ENCODE measurements around the gene SLC29A1. TPM values are rescaled to one million over a fixed set of nuclear protein-coding genes. Genes with fewer than 3 reads are reported as not detected.
"Not testable (repeated sequence)": the region's sequence is repeated elsewhere in the genome, so short reads cannot be mapped to it uniquely, and the experiment has no call there.

The SLC29A1 gene
- polyA plus RNA-seq, 1 donor, result 47.4 TPM

DNA sequence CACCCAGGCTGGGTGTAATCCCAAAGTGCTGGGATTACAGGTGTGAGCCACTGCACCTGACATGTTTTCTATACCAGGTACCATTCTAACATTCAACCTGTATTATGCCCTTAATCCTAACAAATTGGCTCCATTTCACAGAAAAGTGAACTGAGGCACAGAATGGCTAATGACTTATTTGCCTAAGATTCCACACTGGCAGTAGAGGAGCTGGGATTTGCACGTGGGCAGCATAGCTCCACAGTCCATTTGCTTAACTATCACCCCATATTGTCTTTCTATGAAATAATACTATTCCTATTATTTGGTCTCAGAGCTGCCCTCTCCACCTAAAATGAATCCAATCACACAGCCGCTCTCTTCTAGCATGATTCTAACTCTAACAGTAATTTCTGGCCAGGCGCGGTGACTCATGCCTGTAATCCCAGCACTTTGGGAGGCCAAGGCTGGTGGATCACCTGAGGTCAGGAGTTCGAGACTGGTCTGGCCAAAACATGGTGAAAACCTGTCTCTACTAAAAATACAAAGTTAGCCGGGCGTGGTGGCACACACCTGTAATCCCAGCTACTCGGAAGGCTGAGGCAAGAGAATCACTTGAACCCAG, 30.0 kb upstream of the SLC29A1 start:
- DNase-seq, result no peak
- H3K27me3 ChIP-seq (ENCODE audit: control insufficient read depth, insufficient read depth, low read length), result no peaks in the 10 kb centered on the region
- no peaks in the 10 kb centered on the region for H3K36me3 ChIP-seq (ENCODE audit: control insufficient read depth, insufficient read depth, low read length)
- H3K4me3 ChIP-seq (ENCODE audit: low read length), result no peak overlapping the region
- H3K9me3 ChIP-seq (ENCODE audit: control insufficient read depth, low read depth, low read length), result no peaks in the 10 kb centered on the region
- 86% methylated on average over 1 of the region's 8 CpGs for WGBS (ENCODE audit: insufficient coverage, low lambda C conversion rate)
- no peaks in the 10 kb centered on the region for H3K4me1 ChIP-seq (ENCODE audit: control insufficient read depth, insufficient read depth, low read length)
- H3K27ac ChIP-seq (ENCODE audit: low read length), result no peak overlapping the region

DNA sequence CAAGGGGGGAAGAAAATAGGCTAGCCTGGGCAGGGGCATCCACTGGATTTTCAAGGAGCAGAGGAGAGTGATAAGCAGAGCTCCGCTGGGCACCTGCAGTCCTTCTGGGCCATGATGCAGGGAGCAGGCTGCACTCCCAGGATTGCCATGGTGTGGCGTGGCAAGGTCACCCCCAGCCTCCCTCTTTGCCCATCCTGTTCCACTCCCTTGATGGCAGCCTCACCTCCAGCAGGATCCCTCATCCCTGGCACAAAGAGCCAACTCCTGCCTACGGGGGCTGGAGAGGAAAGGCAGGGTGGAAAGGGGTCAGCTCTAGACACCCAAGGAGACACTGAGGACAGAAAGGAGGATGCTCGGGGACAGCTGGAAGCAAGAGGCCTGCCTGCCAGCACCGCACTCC, 29.1 kb upstream of the SLC29A1 start:
- Histone ChIP-seq H3K27ac (ENCODE audit: low read length) (no peak overlapping the region), H3K4me1 (ENCODE audit: control insufficient read depth, insufficient read depth, low read length) (no peaks in the 10 kb centered on the region), H3K9me3 (ENCODE audit: control insufficient read depth, low read depth, low read length) (no peaks in the 10 kb centered on the region), H3K4me3 (ENCODE audit: low read length) (no peak overlapping the region), H3K27me3 (ENCODE audit: control insufficient read depth, insufficient read depth, low read length) (no peaks in the 10 kb centered on the region), H3K36me3 (ENCODE audit: control insufficient read depth, insufficient read depth, low read length) (no peaks in the 10 kb centered on the region)
- WGBS (ENCODE audit: insufficient coverage, low lambda C conversion rate), result no CpG with 5 or more reads among the region's 5 CpGs
- no peak for DNase-seq

DNA sequence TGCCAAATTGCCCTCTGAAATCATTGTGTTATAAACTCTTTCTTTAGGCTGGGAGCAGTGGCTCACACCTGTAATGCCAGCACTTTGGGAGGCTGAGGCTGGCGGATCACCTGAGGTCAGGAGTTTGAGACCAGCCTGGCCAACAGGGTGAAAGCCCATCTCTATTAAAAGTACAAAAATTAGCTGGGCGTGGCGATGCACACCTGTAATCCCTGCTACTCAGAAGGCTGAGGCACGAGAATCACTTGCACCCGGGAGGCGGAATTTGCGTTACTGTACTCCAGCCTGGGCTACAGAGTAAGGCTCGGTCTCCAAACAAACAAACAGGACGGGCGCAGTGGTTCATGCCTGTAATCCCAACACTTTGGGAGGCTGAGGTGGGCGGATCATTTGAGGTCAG, 27.0 kb upstream of the SLC29A1 start:
- DNase-seq; H3K4me1 ChIP-seq (ENCODE audit: control insufficient read depth, insufficient read depth, low read length); H3K4me3 ChIP-seq (ENCODE audit: low read length); H3K9me3 ChIP-seq (ENCODE audit: control insufficient read depth, low read depth, low read length); H3K36me3 ChIP-seq (ENCODE audit: control insufficient read depth, insufficient read depth, low read length); H3K27me3 ChIP-seq (ENCODE audit: control insufficient read depth, insufficient read depth, low read length); H3K27ac ChIP-seq (ENCODE audit: low read length): not testable (repeated sequence)
- 80% methylated on average over 1 of the region's 11 CpGs for WGBS (ENCODE audit: insufficient coverage, low lambda C conversion rate)

DNA sequence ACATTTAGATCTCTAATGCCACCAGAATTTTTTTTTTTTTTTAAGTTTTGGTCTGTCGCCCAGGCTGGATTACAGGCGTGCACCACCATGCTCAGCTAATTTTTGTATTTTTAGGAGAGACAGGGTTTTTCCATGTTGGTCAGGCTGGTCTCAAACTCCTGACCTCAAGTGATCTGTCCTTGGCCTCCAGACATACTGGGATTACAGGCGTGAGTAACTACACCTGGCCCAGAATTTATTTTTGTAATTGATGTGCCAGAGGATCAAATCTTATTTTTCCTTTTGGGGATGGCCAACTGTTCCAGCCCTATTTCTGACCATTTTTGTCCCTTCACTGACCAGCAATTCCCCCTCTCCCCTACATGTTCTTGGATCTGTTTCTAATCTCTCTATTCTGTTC, 24.7 kb upstream of the SLC29A1 start:
- no CpG with 5 or more reads among the region's 3 CpGs for WGBS (ENCODE audit: insufficient coverage, low lambda C conversion rate)
- DNase-seq, result no peak
- H3K9me3 ChIP-seq (ENCODE audit: control insufficient read depth, low read depth, low read length), result no peaks in the 10 kb centered on the region

DNA sequence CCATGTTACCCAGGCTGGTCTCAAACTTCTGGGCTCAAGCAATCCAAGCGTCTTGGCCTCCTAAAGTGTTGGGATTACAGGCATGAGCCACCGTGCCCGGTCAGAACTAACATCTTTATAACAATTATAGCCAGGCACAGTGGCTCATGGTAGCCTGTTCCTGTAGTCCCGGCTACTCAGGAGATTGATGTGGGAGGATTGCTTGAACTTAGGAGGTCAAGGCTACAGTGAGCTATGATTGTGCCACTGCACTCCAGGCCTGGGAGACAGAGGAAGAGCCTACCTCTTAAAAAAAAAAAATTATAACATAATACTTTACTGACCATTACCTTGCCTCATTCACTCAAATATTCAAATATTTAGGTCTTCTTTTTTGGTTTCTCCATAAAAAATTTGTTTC, 23.5 kb upstream of the SLC29A1 start:
- Histone ChIP-seq H3K27me3 (ENCODE audit: control insufficient read depth, insufficient read depth, low read length) (no peaks in the 10 kb centered on the region), H3K4me3 (ENCODE audit: low read length) (no peak overlapping the region), H3K4me1 (ENCODE audit: control insufficient read depth, insufficient read depth, low read length) (peaks cover 20% of the 10 kb centered on the region), H3K27ac (ENCODE audit: low read length) (no peak overlapping the region), H3K36me3 (ENCODE audit: control insufficient read depth, insufficient read depth, low read length) (no peaks in the 10 kb centered on the region), H3K9me3 (ENCODE audit: control insufficient read depth, low read depth, low read length) (no peaks in the 10 kb centered on the region)
- no peak for DNase-seq
- no CpG with 5 or more reads among the region's 4 CpGs for WGBS (ENCODE audit: insufficient coverage, low lambda C conversion rate)

More for the DNA sequence above, 24.7 kb upstream of the SLC29A1 start:
- H3K36me3 ChIP-seq (ENCODE audit: control insufficient read depth, insufficient read depth, low read length), result no peaks in the 10 kb centered on the region
- peaks cover 20% of the 10 kb centered on the region for H3K4me1 ChIP-seq (ENCODE audit: control insufficient read depth, insufficient read depth, low read length)
- H3K27me3 ChIP-seq (ENCODE audit: control insufficient read depth, insufficient read depth, low read length), result no peaks in the 10 kb centered on the region
- H3K27ac ChIP-seq (ENCODE audit: low read length), result no peak overlapping the region
- no peak overlapping the region for H3K4me3 ChIP-seq (ENCODE audit: low read length)

DNA sequence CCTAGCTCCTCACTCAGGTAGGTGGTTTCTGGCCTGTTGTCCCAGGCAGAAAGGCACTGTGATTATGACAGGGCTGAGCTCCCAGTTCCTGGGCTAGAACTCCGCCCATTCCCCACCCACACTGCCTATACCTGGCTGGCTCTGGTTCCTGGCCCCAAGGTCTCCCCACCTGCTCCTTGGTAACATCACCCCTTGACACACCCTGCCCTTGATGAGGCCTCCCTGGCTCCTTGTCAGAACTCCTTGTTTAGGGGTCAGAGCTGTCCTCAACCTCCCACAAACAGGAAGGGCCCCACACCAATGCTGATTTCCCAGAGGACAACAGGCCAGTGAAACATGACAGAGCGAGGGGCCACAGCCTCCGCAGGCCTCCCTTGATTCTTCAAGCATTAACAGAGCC, 22.2 kb upstream of the SLC29A1 start:
- no CpG with 5 or more reads among the region's 3 CpGs for WGBS (ENCODE audit: insufficient coverage, low lambda C conversion rate)
- Histone ChIP-seq H3K4me1 (ENCODE audit: control insufficient read depth, insufficient read depth, low read length) (peaks cover 20% of the 10 kb centered on the region), H3K4me3 (ENCODE audit: low read length) (no peak overlapping the region), H3K36me3 (ENCODE audit: control insufficient read depth, insufficient read depth, low read length) (no peaks in the 10 kb centered on the region), H3K27ac (ENCODE audit: low read length) (peak overlapping the region; percentile 34), H3K27me3 (ENCODE audit: control insufficient read depth, insufficient read depth, low read length) (no peaks in the 10 kb centered on the region), H3K9me3 (ENCODE audit: control insufficient read depth, low read depth, low read length) (no peaks in the 10 kb centered on the region)
- DNase-seq, result peak; percentile 79 to 91

DNA sequence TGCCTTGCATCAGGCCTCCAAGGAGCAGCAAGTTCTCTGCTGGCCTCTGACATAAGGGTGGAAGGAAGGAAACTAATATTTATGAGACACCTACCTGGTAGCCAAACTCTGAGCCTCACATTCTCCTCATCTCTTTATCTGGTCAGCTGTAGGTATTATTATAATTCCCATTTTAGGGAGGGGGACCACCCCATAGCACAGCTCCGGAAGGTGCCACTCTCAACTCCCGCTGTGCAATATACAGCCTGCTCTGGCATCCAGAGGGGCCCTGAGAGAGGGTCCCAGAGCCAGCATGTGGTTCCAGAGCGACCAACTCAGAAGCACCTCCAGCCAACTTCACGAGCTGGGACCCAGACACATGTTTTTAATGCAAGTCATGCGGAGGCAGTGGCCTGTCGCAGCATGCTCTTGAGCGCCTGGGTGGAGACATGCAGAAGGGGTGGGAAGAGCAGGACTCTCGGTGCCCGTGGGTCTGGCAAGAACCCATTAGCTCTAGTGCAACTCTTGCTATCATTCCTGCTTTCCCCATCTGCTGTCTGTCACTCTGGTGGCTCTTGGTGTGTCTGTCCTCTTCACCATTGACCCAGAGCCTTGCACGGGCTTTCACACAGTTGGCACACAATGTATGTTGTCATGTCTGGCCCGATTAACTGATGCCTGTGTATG, 21.6 kb upstream of the SLC29A1 start:
- H3K4me1 ChIP-seq (ENCODE audit: control insufficient read depth, insufficient read depth, low read length), result peaks cover 20% of the 10 kb centered on the region
- H3K4me3 ChIP-seq (ENCODE audit: low read length), result no peak overlapping the region
- no CpG with 5 or more reads among the region's 11 CpGs for WGBS (ENCODE audit: insufficient coverage, low lambda C conversion rate)
- no peak overlapping the region for H3K27ac ChIP-seq (ENCODE audit: low read length)
- no peaks in the 10 kb centered on the region for H3K27me3 ChIP-seq (ENCODE audit: control insufficient read depth, insufficient read depth, low read length)
- H3K36me3 ChIP-seq (ENCODE audit: control insufficient read depth, insufficient read depth, low read length), result no peaks in the 10 kb centered on the region
- no peak for DNase-seq
- H3K9me3 ChIP-seq (ENCODE audit: control insufficient read depth, low read depth, low read length), result no peaks in the 10 kb centered on the region

DNA sequence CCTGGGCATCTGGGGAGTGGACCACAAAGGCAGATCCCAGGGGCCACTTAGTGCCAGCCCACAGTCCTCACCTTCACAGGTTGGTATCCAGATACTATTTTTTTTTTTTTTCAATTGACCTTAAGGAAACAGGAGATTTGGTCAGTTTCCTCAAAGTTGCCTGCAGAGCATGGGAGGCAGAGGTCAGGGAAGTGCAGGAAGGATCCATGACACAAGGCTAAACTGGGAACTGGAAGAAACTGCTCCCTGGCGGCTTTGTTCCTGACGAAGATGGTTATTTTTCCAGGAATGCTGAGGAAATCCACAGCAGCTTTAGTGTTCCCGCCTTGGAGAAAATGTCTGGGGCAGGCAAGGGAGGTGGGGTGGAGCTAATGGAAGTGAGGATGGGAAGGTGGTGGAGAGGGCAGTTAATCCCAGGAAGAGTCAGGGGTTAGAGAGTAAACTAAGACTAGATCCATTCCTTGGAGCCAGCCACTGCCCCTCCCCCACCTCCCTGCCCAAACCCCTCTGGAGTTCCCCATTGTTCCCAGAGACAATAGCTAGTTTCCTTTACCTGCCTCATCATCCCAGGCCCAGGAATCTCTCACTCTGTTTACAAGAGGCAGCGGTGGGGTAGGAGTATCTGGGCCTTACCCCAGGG, 20.9 kb upstream of the SLC29A1 start:
- H3K27ac ChIP-seq (ENCODE audit: low read length), result no peak overlapping the region
- no CpG with 5 or more reads among the region's 4 CpGs for WGBS (ENCODE audit: insufficient coverage, low lambda C conversion rate)
- no peak for DNase-seq

DNA sequence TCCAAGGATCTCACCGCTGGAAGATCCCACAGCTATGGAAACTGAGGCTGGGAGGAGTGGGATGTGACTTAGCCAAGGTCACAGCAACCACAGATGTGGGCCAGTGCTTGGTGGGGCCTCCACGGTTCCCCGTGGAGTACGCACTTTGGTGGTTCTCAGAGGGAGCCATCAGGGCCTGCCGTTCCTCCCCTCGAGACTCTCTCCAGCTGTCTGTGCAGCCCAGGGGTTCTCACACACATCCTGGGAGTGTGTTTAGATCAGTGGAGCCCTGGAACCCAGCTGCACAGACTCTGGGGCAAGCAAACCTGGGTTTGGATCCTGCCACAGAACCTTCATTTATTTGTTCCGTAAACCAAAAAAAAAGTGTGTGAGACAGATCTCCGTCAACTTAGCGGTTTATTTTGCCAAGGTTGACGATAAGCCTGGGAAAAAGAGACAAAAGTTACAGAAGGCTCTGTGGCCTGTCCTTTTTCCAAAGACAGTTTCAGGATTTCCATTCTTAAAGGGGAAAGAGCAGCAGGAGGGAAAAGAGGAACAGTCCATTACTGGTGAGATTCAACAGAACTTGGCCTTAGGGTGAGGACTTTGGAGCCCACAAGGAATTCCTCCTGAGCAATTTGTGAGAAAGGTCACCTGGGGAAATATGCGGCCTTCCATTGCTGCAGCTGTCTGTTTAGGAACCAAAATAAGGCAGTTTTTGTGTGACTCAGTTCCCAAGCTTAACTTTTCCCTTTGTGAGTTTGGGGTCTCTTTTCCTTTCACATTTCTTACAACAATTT, 20.2 kb upstream of the SLC29A1 start:
- DNase-seq, result peak; percentile 46 to 70
- no CpG with 5 or more reads among the region's 11 CpGs for WGBS (ENCODE audit: insufficient coverage, low lambda C conversion rate)
- H3K27ac ChIP-seq (ENCODE audit: low read length), result no peak overlapping the region
- H3K27me3 ChIP-seq (ENCODE audit: control insufficient read depth, insufficient read depth, low read length), result no peaks in the 10 kb centered on the region
- peaks cover 20% of the 10 kb centered on the region for H3K4me1 ChIP-seq (ENCODE audit: control insufficient read depth, insufficient read depth, low read length)
- H3K4me3 ChIP-seq (ENCODE audit: low read length), result no peak overlapping the region
- H3K9me3 ChIP-seq (ENCODE audit: control insufficient read depth, low read depth, low read length), result no peaks in the 10 kb centered on the region
- no peaks in the 10 kb centered on the region for H3K36me3 ChIP-seq (ENCODE audit: control insufficient read depth, insufficient read depth, low read length)

More for the DNA sequence above, 20.9 kb upstream of the SLC29A1 start:
- Histone ChIP-seq H3K4me3 (ENCODE audit: low read length) (no peak overlapping the region), H3K27me3 (ENCODE audit: control insufficient read depth, insufficient read depth, low read length) (no peaks in the 10 kb centered on the region), H3K4me1 (ENCODE audit: control insufficient read depth, insufficient read depth, low read length) (peaks cover 20% of the 10 kb centered on the region), H3K36me3 (ENCODE audit: control insufficient read depth, insufficient read depth, low read length) (no peaks in the 10 kb centered on the region), H3K9me3 (ENCODE audit: control insufficient read depth, low read depth, low read length) (no peaks in the 10 kb centered on the region)

DNA sequence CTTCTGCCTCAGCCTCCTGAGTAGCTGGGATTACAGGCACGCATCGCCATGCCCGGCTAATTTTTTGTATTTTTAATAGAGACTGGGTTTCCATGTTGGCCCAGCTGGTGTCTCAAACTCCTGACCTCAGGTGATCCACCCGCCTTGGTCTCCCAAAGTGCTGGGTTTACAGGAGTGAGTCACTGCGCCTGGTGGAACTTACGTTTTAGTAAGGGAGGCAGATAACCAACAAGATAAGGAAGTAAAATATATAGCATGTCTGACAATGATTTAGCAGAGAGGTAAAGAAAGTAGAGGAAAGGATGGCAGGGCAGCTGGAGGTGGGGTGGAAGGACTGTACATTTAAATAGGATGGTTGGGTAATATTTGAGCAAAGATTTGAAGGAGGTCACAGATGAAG, 19.4 kb upstream of the SLC29A1 start:
- WGBS (ENCODE audit: insufficient coverage, low lambda C conversion rate), result no CpG with 5 or more reads among the region's 6 CpGs
- H3K27ac ChIP-seq (ENCODE audit: low read length), result no peak overlapping the region
- DNase-seq, result no peak

More for the DNA sequence above, 19.4 kb upstream of the SLC29A1 start:
- Histone ChIP-seq H3K36me3 (ENCODE audit: control insufficient read depth, insufficient read depth, low read length) (no peaks in the 10 kb centered on the region), H3K9me3 (ENCODE audit: control insufficient read depth, low read depth, low read length) (no peaks in the 10 kb centered on the region), H3K4me1 (ENCODE audit: control insufficient read depth, insufficient read depth, low read length) (peaks cover 20% of the 10 kb centered on the region), H3K27me3 (ENCODE audit: control insufficient read depth, insufficient read depth, low read length) (no peaks in the 10 kb centered on the region), H3K4me3 (ENCODE audit: low read length) (no peak overlapping the region)

All from large intestine (tissue), 3 donors.